ENCODE results near the gene OTUD7B.
"Not testable (repeated sequence)": the region's sequence is repeated elsewhere in the genome, so short reads cannot be mapped to it uniquely, and the experiment has no call there.

OTUD7B gene

DNA sequence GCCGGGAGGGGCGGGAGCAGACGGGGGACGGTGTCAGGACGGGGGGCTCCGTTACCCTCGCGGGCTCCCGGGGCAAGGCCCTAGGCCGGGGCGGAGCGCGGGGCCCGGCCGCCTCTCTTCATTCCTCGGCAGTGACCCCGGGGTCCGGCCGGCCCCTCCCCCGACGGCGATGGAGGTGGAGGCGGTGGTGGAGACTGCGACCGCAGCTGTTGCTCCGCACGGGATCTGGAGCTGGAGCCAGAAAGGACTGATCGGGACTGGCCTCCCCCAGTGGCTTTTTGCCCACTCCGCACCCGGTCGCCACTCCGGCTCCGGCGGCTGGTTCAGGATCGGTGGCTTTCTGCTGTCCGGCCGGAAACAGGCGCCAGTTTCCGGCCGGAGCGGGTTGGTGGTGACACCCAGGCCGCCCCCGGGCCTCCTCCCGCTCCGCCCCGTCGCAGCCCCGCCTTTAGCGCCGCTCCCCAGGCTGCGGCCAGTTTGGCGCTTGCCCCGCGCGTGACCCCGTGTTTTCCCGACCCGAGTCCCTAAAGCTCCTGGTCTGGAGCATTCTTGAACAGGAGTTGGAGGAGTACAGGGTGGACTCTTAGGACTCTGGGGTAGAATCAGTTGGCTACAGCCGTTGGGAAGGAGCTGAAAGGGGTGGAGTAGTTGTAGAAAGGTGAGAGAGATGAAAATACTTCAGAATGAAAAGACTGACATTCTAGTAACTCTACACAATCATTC, at the start of gene OTUD7B:
OTUD7B (minus strand) TSS at position 334 of the 723 bp plus-strand sequence. CDS start 33,216 bp downstream, outside the sequence.
- peak; percentile 93 for DNase-seq

DNA sequence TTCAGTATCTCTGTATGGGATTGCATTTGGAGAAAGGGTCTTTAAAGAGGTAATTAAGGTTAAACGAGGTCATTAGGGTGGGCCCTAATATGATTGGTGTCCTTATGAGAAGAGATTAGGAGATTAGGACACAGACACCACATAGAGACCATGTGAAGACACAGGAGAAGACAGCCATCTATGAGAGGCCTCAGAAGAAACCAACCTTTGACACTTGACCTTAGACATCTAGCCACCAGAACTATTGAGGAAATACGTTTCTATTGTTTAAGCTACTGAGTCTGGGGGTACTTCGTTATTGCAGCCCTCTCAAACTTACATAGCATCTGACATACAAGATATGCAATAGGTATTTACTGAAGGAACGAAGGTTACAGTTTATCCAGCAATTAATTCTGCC, 49.7 kb upstream of the OTUD7B start:
- no peak for DNase-seq

DNA sequence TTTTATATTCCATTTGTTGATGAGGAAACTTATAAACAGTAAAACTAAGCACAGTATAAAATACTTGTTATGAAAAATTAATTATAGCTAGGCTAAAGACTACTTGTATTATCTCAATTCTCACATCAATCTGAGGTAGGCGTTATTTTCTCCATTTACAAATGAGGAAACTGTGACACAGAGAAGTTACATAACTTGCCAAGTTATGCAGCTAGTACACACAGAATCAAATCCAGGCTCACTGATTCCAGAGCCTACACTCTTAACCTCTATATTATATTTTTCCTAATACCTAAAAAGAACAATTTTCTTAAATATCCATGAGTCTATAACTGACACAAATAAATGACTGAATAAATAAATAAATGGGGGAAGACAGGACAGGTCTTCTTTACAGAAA, 45.9 kb upstream of the OTUD7B start:
- no peak for DNase-seq

DNA sequence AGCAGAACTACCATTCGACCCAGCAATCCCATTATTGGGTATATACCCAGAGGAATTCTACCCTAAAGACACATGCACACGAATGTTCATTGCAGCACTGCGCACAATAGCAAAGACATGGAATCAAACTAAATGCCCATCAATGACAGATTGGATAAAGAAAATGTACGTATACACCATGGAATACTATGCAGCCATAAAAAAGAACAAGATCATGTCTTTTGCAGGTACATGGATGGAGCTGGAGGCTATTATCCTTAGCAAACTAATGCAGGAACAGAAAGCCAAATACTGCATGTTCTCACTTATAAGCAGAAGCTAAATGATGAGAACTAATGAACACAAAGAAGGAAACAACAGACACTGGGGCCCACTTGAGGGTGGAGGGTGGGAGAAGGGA, 45.0 kb upstream of the OTUD7B start:
- DNase-seq: not testable (repeated sequence)

DNA sequence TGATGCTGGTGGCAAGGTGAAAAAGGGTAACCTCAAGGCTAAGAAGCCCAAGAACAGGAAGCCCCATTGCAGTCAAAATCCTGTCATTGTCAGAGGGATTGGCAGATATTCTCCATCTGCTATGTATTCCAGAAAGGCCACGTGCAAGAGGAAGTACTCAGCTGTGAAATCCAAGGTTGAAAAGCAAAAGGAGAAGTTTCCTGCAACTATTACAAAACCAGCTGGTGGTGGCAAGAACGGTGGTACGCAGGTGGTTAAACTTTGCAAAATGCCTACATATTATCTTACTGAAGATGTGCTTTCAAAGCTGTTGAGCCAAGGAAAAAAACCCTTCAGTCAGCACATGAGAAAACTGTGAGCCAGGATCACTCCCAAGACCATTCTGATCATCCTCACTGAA, 43.4 kb upstream of the OTUD7B start:
- no peak for DNase-seq

DNA sequence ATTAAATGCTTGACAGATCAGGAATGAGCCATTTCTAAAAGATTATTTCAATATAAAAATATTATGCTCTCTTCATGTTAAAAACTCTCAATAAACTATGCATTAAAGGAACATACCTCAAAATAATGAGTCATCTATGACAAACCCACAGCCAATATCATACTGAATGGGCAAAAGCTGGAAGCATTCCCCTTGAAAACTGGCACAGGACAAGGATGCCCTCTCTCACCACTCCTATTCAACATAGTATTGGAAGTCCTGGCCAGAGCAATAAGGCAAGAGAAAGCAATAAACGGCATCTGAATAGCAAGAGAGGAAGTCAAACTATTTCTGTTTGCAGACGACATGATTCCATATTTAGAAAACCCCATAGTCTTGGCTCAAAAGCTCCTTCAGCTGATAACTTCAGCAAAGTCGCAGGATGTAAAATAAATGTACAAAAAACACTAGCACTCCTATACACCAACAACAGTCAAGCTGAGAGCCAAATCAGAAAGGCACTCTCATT, 41.4 kb upstream of the OTUD7B start:
- DNase-seq: not testable (repeated sequence)

DNA sequence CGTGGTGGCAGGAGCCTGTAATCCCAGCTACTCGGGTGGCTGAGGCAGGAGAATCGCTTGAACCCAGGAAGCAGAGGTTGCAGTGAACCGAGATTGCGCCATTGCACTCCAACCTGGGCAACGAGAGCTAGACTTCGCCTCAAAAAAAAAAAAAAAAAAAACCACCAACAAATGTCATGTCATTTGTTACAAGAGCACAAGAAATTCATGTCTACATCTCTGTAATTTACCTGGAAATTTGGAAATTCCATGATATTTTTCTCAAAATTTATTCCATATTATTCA, 40.5 kb upstream of the OTUD7B start:
- no peak for DNase-seq

DNA sequence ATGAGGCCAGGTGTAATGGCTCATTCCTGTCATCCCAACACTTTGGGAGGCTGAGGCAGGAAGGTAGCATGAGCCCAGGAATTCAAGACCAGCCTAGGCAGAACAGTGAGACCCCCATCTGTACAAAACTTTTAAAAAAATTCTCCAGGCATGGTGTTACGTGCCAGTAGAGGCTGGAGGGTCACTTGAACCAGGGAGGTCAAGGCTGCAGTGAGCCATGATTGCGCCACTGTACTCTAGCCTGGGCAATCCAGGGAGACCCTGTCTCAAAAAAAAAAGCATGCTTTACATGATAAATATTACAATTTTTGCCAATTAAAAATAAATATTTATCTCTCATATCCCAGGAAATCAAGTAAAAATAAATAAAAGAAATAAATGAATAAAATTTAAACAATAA, 39.4 kb upstream of the OTUD7B start:
- DNase-seq: no peak

DNA sequence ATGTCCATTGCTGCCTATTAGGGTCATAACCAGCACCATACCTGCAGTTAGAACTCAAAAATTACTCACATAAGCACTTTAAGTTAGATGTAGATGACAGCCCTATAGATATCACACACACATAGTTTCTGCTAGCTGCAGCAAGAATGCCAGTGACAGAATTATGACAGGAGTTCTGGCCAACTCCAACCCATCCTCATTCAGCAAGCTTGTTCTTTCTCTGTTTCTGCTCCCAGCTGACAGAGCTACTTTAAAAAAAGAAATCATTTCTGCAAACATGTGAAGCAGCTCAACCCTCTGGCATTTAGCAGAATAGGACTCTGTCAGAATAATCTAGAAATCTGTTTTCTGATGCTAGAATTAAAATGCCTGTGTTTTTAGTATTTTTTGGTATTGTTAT, 23.8 kb upstream of the OTUD7B start:
- no peak for DNase-seq

DNA sequence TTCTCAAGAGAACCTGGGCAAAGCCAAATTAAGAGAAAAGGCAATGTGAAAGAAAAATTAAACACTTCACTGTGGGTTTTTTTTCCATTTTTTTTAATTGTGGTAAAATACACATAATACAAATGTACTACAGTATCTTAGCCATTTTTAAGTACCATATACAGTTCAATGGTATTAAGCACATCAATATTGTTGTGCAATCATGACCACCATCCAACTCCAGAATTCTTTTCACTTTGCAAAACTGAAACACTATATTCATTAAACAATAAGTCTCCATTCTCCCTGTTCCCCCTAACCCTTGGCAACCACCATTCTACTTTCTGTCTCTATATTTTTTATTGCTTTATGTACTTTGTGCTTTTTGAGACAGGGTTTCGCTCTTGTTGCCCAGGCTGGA, 17.8 kb upstream of the OTUD7B start:
- DNase-seq: no peak

DNA sequence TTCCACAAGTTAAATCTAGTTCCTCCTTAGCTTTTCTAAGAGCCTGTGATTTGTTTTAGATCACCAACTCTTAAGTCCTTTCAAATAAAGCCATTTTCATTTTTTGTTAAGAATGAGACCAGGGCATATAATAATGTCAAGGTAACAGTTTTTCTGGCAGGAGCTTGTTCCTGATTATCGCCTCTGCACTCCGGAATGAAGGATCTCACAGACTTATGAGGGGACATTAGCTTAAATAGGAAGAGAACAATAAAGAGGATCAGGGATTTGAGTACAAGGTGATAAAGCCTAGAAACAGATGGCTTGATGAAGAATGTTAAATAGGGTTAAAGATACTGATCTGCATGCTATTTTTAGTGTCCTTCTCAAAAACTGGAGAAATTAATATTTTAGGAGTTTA, 13.6 kb upstream of the OTUD7B start:
- no peak for DNase-seq

DNA sequence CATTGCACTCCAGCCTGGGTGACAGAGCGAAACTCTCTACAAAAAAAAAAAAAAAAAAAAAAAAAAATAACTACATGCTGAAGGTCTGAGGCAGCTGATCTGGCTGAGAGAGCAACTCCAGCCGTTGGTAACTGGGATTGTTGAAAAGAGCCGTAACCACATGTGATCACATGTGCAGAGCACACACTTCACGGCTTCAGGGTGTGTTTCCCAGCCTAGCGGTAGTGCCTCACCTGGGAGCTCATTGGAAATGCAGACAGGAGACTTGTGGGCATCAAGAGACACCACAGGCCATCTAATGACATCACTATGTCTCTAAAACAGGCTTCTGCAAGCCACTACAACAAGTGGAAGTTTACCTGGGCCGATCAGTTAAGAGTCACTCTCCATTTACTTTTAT, 11.8 kb upstream of the OTUD7B start:
- DNase-seq: no peak

DNA sequence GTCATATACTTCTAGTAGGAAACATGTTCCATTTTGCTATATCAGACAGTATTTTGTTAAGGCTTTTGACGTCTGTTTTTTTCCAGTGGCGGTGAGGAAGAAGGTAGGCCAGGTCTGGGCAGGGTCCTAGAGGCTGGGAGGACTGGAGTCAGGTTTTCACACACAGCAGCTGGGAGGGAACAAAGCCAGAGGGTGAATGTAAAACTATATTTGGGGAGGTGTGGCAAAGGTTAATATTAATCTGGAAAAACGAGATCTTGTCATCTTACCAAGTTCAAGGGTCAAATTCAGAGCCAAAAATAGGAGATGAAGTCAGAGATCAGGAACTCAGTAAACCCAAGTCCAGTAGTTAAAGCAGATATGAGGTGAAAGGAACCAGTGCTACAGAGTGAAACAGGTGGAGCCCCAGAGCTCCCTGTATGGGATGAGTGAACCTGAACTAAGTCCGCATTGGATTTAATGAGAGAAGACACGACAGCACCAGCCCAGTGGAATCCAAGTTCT, 10.7 kb upstream of the OTUD7B start:
- no peak for DNase-seq

DNA sequence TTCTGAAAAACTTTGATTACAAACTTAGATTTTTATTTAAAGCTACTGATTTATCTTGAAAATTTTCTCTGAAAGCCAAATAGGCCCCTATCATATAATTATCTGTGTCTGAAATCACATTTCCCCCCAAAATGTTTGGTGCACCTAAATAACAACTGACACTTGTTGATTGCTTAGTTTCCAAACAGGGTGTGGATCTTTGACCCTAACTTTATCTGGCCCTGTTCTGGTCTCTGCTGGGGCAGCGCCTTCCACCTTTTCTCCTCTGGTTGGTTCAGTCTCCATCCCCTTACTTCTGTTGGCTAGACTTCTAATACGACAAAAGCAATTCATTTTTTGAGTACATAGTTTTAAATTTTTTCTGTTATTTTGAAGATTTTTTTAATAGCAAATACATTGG, 10.2 kb upstream of the OTUD7B start:
- DNase-seq: no peak

DNA sequence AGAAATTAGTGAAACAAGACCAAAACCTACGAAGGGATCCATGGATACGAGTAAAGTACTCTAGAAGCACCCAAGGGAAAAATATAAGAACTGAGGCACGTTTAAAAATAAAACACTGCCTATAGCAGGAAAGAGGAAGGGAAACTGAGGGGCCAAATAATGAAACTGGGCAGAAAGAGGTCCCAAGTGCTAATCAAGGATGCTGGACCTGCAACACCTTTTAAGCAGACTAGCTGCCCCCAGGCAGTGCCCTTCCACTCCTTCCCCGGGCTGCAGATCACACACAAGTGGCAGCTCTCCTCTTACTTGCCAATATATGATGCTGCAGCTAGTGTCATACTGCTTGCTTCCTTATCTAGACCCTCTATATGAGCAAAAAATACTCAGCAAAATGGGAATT, 7.6 kb upstream of the OTUD7B start:
- no peak for DNase-seq

DNA sequence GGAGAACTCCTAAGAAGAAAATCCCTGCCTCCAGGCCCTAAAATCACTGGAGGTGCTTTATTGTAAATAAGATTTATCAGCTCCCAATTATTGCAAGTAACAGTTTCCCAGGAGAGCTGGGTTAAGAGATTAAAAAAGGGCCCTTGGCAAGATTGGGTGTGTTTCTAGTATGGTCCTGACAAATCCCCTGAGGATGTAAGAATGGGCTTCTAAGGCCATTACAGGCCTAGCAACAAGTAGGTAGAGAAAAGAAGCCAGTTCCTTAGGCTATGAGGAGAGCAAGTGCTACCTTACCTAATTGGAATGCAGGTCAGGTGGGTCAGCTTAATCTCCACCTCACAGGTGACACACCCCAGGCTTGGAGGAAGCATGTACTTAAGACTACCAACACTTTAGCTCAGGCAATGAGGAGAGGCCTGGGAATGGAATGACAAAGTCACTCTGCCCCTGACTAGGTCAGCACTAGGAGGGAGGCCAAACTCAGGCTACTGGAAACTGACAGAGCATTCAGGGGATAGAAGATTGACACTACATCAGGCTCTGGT, 6.8 kb upstream of the OTUD7B start:
- no peak for DNase-seq

DNA sequence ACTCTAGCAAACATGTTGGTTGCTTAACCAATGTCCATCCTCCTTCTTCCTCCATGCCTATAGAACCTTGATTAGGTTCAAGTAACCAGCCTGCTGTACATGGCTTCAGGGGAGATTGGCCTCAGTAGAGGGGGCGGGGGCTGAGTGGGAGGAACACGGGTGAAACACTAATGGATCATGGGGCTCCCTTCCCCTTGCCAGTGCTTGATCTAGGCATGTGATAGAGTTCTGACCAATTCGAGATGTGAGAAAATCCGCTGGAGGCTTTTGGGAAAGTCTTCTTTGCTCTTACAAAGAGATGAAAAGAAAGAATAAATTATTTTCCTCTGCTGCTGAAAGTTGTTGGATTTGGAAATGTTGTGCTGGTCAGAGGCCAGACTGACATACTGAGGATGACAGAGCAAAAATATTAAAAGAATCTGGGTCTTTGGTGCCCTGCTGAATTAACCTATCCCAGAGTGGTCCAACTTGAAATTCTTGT, 5.2 kb upstream of the OTUD7B start:
- DNase-seq: no peak

DNA sequence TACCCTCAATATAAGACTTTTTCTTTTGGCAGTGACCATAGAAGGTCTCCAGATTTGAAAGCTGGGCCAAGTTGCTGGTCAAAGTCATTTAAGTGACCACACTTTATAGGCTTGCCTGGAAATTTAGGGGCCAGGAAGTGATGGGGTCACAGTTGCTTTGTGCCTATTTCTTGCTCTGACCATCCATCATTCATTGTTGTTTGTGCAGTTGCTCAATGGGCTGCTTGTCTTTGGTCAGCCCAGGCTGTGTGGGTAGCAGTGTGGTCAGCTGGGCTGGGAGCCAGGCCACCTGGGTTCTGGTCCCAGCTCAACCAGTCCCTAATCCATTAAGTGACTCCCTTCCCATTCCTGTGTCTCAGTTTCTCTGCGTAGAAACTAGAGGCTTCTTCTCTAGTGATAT, 2.1 kb upstream of the OTUD7B start:
- peak; percentile 64 for DNase-seq

DNA sequence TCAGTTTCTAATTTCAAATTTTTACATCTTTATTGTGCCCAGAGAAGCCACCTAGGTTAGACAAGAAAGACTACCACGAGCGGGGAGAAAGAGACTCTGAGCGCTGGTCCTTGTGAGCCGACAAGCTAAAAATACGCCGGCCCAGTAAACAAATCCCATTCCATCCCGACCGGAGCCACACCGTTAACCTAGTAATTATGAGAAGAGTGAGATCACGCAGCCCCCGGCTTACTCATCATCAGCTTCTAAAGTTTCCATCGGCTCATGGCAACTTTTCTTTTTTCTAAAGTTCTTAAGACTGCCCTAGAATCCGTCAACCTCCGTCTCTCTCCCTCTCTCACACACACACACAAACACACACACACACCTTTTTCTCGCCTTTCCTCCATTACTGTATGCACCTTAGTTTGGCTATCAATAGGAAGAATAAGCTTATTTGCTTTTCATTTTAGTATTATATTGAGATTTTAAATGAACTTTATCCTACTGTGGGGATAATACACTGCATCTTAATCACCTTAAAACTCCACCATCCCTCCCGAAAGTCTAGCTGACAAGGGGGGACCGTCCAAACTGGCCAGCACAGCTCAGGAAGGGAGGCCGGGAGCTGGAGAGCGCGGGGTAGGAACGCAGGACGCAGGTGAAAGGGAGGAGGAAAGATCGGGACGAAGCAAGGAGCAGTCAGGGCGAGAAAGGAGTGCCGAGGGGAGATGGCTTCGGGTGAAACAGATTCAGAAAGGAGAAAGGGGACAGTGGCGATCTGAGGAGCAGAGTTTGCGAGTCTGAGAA, 728 bp downstream of the OTUD7B start:
- DNase-seq: peak; percentile 63

DNA sequence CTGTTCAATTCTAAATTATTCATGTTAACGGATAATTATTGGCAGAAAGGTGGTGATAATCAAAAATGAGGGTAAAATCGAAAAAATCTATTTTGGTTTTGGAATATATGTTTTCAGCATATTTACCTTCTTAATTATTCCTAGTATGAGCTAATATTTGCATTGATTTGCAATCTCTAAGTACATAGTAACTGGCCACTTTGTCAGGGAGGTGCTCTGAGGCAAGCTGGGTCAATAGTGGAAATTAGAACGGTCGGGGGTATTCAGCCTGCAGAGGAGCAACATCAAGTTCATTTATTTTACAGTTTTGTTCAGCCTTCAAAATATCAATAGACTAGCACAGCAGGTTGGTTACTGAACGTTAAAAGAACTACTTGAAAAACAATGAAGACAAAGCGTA, 1.8 kb downstream of the OTUD7B start:
- no peak for DNase-seq

DNA sequence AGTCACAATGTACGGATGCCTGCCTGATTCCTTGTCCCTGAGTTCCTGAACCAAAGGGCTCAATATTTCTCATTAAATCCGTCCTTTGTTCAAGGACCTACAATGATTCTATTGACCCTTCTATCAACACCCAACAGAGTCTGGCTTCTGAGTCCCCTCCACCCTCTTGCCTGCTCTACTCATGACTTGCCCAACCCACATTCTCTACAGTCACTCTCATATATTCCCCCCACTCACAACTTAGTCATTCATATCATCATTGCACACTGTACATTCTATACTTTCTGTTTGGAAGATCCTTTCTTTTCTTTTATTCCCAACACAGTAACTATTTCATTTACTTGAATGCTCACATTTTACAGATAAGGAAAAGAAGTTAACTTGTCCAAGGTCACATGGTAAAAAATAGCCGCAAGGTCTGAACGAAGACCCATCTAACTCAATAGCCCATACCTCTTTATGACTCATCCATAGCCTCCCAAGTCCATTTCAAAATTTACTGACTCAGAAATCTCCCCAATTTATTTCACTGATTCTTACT, 3.6 kb downstream of the OTUD7B start:
- no peak for DNase-seq

DNA sequence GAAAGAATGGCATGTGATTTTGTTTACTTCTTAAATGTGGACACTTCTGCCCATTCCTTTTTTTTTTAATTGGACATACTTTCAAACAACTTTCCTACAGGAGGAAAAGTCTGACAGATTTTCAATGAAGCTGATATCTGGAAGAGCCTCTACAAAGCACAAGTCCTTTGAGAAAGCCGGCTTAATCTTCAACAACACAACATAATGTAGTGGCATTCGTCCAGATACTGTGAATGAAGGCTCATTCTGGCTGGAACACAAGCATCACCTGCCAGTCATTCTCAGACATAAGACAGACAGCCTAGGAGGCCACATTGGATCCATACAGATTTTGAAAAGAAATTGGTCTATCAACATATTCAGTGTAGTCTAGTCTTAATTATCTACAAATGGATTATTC, 4.9 kb downstream of the OTUD7B start:
- no peak for DNase-seq

DNA sequence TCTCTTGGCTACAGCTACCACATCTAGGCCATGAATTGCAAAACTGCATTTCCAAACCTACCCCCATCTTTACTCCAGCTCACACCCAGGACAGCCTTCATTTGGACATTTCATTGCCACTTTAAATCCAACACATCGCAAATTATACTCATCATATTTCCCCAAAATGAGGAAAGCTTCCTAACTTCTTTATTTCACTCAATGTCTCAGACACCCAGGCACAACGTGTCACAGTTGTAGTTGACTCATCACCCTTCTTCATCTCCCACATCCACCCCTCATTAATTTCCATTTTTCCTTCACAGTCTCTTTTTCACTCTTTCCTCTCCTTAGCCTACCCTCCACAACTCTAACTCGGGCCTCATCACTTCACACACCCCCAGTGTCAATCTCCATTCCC, 6.7 kb downstream of the OTUD7B start:
- DNase-seq: no peak

DNA sequence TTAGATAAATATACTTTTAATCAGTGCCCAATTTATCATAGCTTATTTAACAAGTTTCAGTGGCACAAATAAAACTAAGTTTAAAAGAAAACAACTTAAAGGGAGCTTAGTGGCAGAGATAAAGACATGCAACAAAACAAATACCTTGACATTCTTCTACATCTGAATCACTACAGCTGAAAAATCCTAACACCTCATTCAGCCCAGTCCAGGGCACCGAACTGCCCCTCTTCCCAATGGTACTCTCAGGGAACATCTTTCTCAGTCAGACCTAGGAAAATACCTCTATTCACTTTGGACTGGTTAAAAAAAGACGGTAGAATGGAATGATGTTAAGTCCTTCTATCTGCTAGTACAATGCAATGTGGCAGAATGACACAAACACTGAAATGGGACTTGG, 8.3 kb downstream of the OTUD7B start:
- DNase-seq: no peak

All from left hindlimb (tissue), 1 donor.